K562 (cell line): ENCODE measurements around the gene MEGF11. TPM values are rescaled to one million over a fixed set of nuclear protein-coding genes. Genes with fewer than 3 reads are reported as not detected.

Experiments
- CHCHD3 ChIP-seq: fragments of 250-450 bp; sonication (Bioruptor Pico); IDR thresholded peaks from 2 replicates; pipeline ENCODE4 v2.1.2; 2022; ENCODE audit warnings: mild to moderate bottlenecking
- HNRNPH1 ChIP-seq: fragments of 200-400 bp; formaldehyde crosslinking; optimal IDR thresholded peaks from 2 replicates; pipeline ENCODE3; 2017; ENCODE audit warnings: low read depth, mild to moderate bottlenecking, low read length, moderate library complexity
- OTX1 ChIP-seq: fragments of 450-650 bp; formaldehyde crosslinking; IDR thresholded peaks from 2 replicates; pipeline ENCODE4 v1.4.0; 2022; ENCODE audit warnings: mild to moderate bottlenecking
- TAF7 ChIP-seq: fragments of 450-650 bp; IDR thresholded peaks from 2 replicates; pipeline ENCODE4 v1.6.1; 2016; ENCODE audit warnings: missing genetic modification characterization, missing compliant biosample characterization
- XRCC4 ChIP-seq: IDR thresholded peaks from one replicate; pipeline ENCODE4 v1.6.1; 2011; ENCODE audit not compliant: insufficient read depth, insufficient read length; ENCODE audit errors: extremely low read depth
- ZBTB8A ChIP-seq: fragments of 450-650 bp; IDR thresholded peaks from 2 replicates; pipeline ENCODE4 v1.6.1; 2018; ENCODE audit warnings: mild to moderate bottlenecking, moderate library complexity; ENCODE audit not compliant: partially characterized antibody
- ZNF695 ChIP-seq: fragments of 450-650 bp; formaldehyde crosslinking; IDR thresholded peaks from 2 replicates; pipeline ENCODE4 v1.4.0; 2020; ENCODE audit warnings: mild to moderate bottlenecking, moderate library complexity
- polyA plus RNA-seq, 8 experiments: library from polyadenylated mRNA; depleted of rRNA in 4 of 8; stranded (reverse) in 5 of 8; unstranded in 3 of 8; fragments of >200 nt; fragmentation: Nextera tagmentation in 2 of 8; fragmentation: Illumina TruSeq in 1 of 8; extraction: Ambion mirVana in 2 of 8; extraction: Trizol in 1 of 8; gene quantifications; 2 replicates each; pipeline versions ENCODE4 v1.2.1 to v1.2.3, GENCODE V29; 2011 to 2014; ENCODE audit warnings: inconsistent platforms in 1 of 8, missing spikeins in 1 of 8
- total RNA-seq, 7 experiments: library from RNA; depleted of rRNA in 6 of 7; stranded (reverse); fragments of >200 nt in 6 of 7; fragmentation: Illumina TruSeq in 2 of 7; extraction: Trizol in 2 of 7; gene quantifications; 2 replicates each; pipeline versions ENCODE4 v1.2.1 to v1.2.3, GENCODE V29; 2011 to 2021; ENCODE audit warnings: low replicate concordance in 1 of 7
- TF ChIP-seq, protein P1 (sequence below): fragments of 250-450 bp; sonication (Bioruptor Pico); IDR thresholded peaks from 2 replicates; pipeline ENCODE4 v1.9.0; 2021; ENCODE audit warnings: mild to moderate bottlenecking, inconsistent platforms
- TF ChIP-seq, protein P2 (sequence below): fragments of 450-650 bp; IDR thresholded peaks from 2 replicates; pipeline ENCODE4 v1.6.1; 2017; ENCODE audit warnings: antibody characterized with exemption, mild to moderate bottlenecking
- TF ChIP-seq, protein P3 (sequence below), 2 experiments: fragments of 450-650 bp in 1 of 2; IDR thresholded peaks; 2 replicates each; pipeline ENCODE4 v1.6.1; 2011 to 2017; ENCODE audit warnings: low read depth in 2 of 2, antibody characterized with exemption in 1 of 2, borderline replicate concordance in 1 of 2, low read length in 1 of 2, mild to moderate bottlenecking in 1 of 2, mixed read lengths in 1 of 2; ENCODE audit not compliant: control insufficient read depth in 1 of 2
- TF ChIP-seq, protein P4 (sequence below): fragments of 250-450 bp; sonication (Bioruptor Pico); IDR thresholded peaks from 2 replicates; pipeline ENCODE4 v1.8.0; 2022; ENCODE audit warnings: inconsistent platforms, mild to moderate bottlenecking, moderate library complexity, borderline replicate concordance
- TF ChIP-seq, protein P5 (sequence below): fragments of 450-650 bp; IDR thresholded peaks from 2 replicates; pipeline ENCODE4 v1.7.0; 2016; ENCODE audit warnings: borderline replicate concordance

MEGF11 gene
- total and polyA plus RNA-seq, 9 of the 15 experiments (the other 6 are each of a cell fraction or from before 2014, with no cell fraction given) = 0.06 to 0.23 (median 0.20) TPM; not detected in 6

DNA sequence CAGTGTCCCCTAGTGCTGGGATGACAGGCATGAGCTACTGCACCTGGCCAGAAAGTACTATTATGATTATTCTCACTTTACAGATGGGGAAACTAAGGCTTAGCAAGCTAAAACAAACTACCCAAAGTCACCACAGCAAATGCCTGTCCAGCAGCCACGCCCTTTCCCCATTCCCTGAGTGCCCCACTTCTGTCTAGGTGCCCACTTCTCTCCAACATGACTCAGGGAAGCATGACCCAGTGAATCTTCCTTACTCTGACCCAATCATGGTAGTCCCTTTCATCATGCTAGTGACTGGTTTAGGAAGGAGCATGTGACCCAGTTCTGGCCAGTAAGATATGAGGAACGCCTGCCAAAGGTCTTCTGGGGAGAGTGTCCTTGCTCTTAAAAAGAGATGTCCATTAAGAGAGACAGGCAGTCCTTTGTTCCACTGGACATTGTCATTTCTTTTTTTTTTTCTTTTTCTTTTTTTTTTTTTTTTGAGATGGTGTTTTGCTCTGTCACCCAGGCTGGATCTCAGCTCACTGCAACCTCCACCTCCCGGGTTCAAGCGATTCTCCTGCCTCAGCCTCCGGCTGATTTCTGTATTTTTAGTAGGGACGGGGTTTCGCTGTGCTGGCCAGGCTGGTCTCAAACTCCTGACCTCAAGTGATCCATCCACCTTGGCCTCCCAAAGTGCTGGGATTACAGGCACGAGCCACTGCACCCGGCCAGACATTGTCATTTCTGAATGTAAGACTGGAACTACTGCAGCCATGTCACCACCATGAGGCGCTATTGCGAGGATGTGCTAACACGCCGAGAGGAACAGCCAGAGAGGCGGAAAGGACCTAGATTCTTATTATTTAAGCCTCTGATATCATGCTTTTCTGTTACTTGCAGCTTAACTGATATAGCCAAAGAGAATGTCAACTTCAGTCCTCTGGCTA, 19.8 kb downstream of the MEGF11 start (continued):
- TF ChIP-seq, protein P1, sequence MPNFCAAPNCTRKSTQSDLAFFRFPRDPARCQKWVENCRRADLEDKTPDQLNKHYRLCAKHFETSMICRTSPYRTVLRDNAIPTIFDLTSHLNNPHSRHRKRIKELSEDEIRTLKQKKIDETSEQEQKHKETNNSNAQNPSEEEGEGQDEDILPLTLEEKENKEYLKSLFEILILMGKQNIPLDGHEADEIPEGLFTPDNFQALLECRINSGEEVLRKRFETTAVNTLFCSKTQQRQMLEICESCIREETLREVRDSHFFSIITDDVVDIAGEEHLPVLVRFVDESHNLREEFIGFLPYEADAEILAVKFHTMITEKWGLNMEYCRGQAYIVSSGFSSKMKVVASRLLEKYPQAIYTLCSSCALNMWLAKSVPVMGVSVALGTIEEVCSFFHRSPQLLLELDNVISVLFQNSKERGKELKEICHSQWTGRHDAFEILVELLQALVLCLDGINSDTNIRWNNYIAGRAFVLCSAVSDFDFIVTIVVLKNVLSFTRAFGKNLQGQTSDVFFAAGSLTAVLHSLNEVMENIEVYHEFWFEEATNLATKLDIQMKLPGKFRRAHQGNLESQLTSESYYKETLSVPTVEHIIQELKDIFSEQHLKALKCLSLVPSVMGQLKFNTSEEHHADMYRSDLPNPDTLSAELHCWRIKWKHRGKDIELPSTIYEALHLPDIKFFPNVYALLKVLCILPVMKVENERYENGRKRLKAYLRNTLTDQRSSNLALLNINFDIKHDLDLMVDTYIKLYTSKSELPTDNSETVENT (CRISPR knock-in tag) = no peak
- TF ChIP-seq ZNF695 (CRISPR knock-in tag) (no peak), CHCHD3 (CRISPR knock-in tag) (no peak), HNRNPH1 (no peak), ZBTB8A (no peak), XRCC4 (no peak), TAF7 (0 out of 2 replicates have a peak, but pooled peaks have one; percentile 14), OTX1 (no peak)
- TF ChIP-seq, protein P2, sequence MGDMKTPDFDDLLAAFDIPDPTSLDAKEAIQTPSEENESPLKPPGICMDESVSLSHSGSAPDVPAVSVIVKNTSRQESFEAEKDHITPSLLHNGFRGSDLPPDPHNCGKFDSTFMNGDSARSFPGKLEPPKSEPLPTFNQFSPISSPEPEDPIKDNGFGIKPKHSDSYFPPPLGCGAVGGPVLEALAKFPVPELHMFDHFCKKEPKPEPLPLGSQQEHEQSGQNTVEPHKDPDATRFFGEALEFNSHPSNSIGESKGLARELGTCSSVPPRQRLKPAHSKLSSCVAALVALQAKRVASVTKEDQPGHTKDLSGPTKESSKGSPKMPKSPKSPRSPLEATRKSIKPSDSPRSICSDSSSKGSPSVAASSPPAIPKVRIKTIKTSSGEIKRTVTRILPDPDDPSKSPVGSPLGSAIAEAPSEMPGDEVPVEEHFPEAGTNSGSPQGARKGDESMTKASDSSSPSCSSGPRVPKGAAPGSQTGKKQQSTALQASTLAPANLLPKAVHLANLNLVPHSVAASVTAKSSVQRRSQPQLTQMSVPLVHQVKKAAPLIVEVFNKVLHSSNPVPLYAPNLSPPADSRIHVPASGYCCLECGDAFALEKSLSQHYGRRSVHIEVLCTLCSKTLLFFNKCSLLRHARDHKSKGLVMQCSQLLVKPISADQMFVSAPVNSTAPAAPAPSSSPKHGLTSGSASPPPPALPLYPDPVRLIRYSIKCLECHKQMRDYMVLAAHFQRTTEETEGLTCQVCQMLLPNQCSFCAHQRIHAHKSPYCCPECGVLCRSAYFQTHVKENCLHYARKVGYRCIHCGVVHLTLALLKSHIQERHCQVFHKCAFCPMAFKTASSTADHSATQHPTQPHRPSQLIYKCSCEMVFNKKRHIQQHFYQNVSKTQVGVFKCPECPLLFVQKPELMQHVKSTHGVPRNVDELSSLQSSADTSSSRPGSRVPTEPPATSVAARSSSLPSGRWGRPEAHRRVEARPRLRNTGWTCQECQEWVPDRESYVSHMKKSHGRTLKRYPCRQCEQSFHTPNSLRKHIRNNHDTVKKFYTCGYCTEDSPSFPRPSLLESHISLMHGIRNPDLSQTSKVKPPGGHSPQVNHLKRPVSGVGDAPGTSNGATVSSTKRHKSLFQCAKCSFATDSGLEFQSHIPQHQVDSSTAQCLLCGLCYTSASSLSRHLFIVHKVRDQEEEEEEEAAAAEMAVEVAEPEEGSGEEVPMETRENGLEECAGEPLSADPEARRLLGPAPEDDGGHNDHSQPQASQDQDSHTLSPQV = no peak; the same call in 1 of the 2 replicates
- TF ChIP-seq, protein P3, sequence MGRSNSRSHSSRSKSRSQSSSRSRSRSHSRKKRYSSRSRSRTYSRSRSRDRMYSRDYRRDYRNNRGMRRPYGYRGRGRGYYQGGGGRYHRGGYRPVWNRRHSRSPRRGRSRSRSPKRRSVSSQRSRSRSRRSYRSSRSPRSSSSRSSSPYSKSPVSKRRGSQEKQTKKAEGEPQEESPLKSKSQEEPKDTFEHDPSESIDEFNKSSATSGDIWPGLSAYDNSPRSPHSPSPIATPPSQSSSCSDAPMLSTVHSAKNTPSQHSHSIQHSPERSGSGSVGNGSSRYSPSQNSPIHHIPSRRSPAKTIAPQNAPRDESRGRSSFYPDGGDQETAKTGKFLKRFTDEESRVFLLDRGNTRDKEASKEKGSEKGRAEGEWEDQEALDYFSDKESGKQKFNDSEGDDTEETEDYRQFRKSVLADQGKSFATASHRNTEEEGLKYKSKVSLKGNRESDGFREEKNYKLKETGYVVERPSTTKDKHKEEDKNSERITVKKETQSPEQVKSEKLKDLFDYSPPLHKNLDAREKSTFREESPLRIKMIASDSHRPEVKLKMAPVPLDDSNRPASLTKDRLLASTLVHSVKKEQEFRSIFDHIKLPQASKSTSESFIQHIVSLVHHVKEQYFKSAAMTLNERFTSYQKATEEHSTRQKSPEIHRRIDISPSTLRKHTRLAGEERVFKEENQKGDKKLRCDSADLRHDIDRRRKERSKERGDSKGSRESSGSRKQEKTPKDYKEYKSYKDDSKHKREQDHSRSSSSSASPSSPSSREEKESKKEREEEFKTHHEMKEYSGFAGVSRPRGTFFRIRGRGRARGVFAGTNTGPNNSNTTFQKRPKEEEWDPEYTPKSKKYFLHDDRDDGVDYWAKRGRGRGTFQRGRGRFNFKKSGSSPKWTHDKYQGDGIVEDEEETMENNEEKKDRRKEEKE (IDR thresholded peaks at IDR 0.05; ENCODE audit: borderline replicate concordance in 1 of 2, control insufficient read depth in 1 of 2, low read depth in 2 of 2, low read length in 1 of 2) = no peak
- TF ChIP-seq, protein P4, sequence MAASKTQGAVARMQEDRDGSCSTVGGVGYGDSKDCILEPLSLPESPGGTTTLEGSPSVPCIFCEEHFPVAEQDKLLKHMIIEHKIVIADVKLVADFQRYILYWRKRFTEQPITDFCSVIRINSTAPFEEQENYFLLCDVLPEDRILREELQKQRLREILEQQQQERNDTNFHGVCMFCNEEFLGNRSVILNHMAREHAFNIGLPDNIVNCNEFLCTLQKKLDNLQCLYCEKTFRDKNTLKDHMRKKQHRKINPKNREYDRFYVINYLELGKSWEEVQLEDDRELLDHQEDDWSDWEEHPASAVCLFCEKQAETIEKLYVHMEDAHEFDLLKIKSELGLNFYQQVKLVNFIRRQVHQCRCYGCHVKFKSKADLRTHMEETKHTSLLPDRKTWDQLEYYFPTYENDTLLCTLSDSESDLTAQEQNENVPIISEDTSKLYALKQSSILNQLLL (CRISPR knock-in tag) = no peak
- TF ChIP-seq, protein P5, sequence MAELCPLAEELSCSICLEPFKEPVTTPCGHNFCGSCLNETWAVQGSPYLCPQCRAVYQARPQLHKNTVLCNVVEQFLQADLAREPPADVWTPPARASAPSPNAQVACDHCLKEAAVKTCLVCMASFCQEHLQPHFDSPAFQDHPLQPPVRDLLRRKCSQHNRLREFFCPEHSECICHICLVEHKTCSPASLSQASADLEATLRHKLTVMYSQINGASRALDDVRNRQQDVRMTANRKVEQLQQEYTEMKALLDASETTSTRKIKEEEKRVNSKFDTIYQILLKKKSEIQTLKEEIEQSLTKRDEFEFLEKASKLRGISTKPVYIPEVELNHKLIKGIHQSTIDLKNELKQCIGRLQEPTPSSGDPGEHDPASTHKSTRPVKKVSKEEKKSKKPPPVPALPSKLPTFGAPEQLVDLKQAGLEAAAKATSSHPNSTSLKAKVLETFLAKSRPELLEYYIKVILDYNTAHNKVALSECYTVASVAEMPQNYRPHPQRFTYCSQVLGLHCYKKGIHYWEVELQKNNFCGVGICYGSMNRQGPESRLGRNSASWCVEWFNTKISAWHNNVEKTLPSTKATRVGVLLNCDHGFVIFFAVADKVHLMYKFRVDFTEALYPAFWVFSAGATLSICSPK = no peak
